Measurements from ENCODE around the gene NDUFA3. TPM values are rescaled to one million over a fixed set of nuclear protein-coding genes. Genes with fewer than 3 reads are reported as not detected.

NDUFA3 gene
- total and polyA plus RNA-seq, 10 of the 15 experiments (the other 5 are each of a cell fraction or from before 2014, with no cell fraction given), result 40.0 to 335 (median 153) TPM

DNA sequence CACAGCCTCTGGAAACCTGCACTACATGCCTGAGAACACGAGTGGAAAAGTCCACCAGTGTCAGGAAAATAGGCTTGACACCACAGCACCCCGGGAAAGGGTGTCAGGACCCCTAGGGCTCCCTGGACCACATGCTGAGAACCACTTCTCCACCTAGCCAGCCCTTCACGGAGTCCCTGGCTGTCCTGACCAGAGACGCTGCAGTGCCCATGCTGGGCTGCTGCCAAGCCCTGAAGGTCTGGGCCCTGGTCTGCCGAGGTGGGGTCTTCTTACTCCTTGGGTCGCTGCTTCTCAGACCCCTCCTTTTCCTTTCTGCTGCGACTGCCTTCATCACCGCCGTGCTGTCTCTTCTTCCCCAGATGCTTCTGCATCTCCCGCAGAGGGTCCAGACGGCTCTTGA, 53.8 kb downstream of the NDUFA3 start:
- DNase-seq (ENCODE audit: low read depth, low spot score) (no peak), ATAC-seq (no peak), FAIRE-seq (no peak)
- intact Hi-C loops (cut with micrococcal nuclease; ENCODE audit: unreplicated experiment), result no loop called here
- Histone ChIP-seq H3K9ac (ENCODE audit: control insufficient read depth, insufficient read depth, low read length) (no peak overlapping the region), H3K36me3 (ENCODE audit: control insufficient read depth in 2 of 2, insufficient read depth in 2 of 2, low read length in 1 of 2) (peaks cover 21 to 22% of the 10 kb centered on the region in 2 experiments; a peak in 3 of 4 replicates), H4K20me1 (ENCODE audit: control insufficient read depth, insufficient read depth) (no peaks in the 10 kb centered on the region), H3K4me2 (ENCODE audit: control insufficient read depth, insufficient read depth) (no peak overlapping the region), H3K27ac (ENCODE audit: control insufficient read depth, insufficient read depth) (no peak overlapping the region), H3K79me2 (ENCODE audit: control insufficient read depth, insufficient read depth, low read length) (peaks cover 8% of the 10 kb centered on the region), H3K27me3 (replicated peaks in 1 of 2; ENCODE audit: control insufficient read depth in 2 of 2, insufficient read depth in 2 of 2, low read length in 1 of 2) (no peaks in the 10 kb centered on the region), H3K9me3 (replicated peaks; ENCODE audit: control insufficient read depth, insufficient read depth, low read length) (no peaks in the 10 kb centered on the region), H3K4me1 (ENCODE audit: control insufficient read depth, insufficient read depth, low read length) (peaks cover 4% of the 10 kb centered on the region; the same call in 1 of the 2 replicates), H3K4me3 (no peak overlapping the region), H2AFZ (ENCODE audit: control insufficient read depth, low read depth, low read length) (no peak overlapping the region)
- 95% methylated on average over 11 of the region's 11 CpGs for WGBS (ENCODE audit: insufficient coverage, insufficient replicate concordance, low lambda C conversion rate, missing lambda C conversion rate)
- in situ Hi-C loops (cut with MboI), result no loop called here
- ChIA-PET RAD21 (ENCODE audit: unreplicated experiment) (no interaction called here), SMC1A (ENCODE audit: uncharacterized antibody, unreplicated experiment) (interaction anchor here (1.0 kb wide), 1 partner anchor 20 kb away, joined by 3 read pairs; no protein-coding TSS in a partner anchor), POLR2A (no interaction called here), CTCF (no interaction called here)
- no TSS peak for BruUV-seq (replicated peaks)
- TF ChIP-seq POLR2A (IDR thresholded peaks at IDR 0.05; ENCODE audit: low read depth, low read length) (peak; percentile 47; the same call in 1 of the 2 replicates), E4F1 (IDR thresholded peaks at IDR 0.05; ENCODE audit: borderline replicate concordance, partially characterized antibody) (no peak)

DNA sequence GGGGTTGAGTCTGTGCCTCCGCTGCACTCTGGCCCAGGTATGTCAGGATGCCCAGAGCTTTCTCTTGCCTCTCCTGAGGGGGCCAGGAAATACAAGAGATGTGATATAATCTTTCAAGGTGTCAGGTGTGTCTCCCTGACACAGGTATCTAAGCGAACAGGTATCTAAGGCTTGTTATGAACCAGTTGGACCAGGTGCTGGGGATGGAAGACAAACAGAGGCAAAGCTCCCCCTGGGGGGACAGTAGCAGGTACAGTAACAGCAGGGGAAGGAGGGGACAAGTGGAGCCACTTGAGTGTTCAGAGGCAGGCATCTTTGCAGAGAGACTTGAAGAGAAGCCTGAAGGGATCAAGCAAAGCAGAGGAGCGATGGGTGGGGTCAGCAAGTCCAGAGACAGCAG, 54.3 kb downstream of the NDUFA3 start:
- FAIRE-seq, result no peak
- Histone ChIP-seq H4K20me1 (ENCODE audit: control insufficient read depth, insufficient read depth) (no peaks in the 10 kb centered on the region), H3K9ac (ENCODE audit: control insufficient read depth, insufficient read depth, low read length) (no peak overlapping the region), H3K9me3 (replicated peaks; ENCODE audit: control insufficient read depth, insufficient read depth, low read length) (no peaks in the 10 kb centered on the region), H3K4me2 (ENCODE audit: control insufficient read depth, insufficient read depth) (no peak overlapping the region), H3K36me3 (ENCODE audit: control insufficient read depth in 2 of 2, insufficient read depth in 2 of 2, low read length in 1 of 2) (peaks cover 17 to 22% of the 10 kb centered on the region in 2 experiments; a peak in 3 of 4 replicates), H3K27me3 (replicated peaks in 1 of 2; ENCODE audit: control insufficient read depth in 2 of 2, insufficient read depth in 2 of 2, low read length in 1 of 2) (no peaks in the 10 kb centered on the region), H3K27ac (ENCODE audit: control insufficient read depth, insufficient read depth) (no peak overlapping the region), H2AFZ (ENCODE audit: control insufficient read depth, low read depth, low read length) (no peak overlapping the region), H3K4me3 (no peak overlapping the region), H3K4me1 (ENCODE audit: control insufficient read depth, insufficient read depth, low read length) (peaks cover 4% of the 10 kb centered on the region; the same call in 1 of the 2 replicates), H3K79me2 (ENCODE audit: control insufficient read depth, insufficient read depth, low read length) (peaks cover 8% of the 10 kb centered on the region)
- no peak for TF ChIP-seq ZBED1 (IDR thresholded peaks at IDR 0.05; ENCODE audit: borderline replicate concordance)
- no peak for TF ChIP-seq TCF7 (IDR thresholded peaks at IDR 0.05; ENCODE audit: borderline replicate concordance)
- no peak for TF ChIP-seq ZNF207 (IDR thresholded peaks at IDR 0.05; ENCODE audit: borderline replicate concordance)
- TF ChIP-seq RBBP5 (conservative IDR thresholded peaks at IDR 0.05), result no peak
- TF ChIP-seq POLR2A (IDR thresholded peaks at IDR 0.05; ENCODE audit: low read depth, low read length), result 0 out of 2 replicates have a peak, but pooled peaks have one; percentile 24
- no peak for DNase-seq (ENCODE audit: low read depth, low spot score)
- in situ Hi-C loops (cut with MboI), result no loop called here
- no TSS peak for BruUV-seq (replicated peaks)
- WGBS (ENCODE audit: insufficient coverage, insufficient replicate concordance, low lambda C conversion rate, missing lambda C conversion rate), result 96% methylated on average over 3 of the region's 3 CpGs
- CTCF ChIA-PET, result interaction anchor here (1.1 to 1.9 kb wide), 2 partner anchors 33 to 109 kb away, joined by 3 to 6 read pairs; partner anchors contain the start of gene MBOAT7
- SMC1A ChIA-PET (ENCODE audit: uncharacterized antibody, unreplicated experiment), result no interaction called here
- POLR2A ChIA-PET, result interaction anchor here (4.0 kb wide), 1 partner anchor 19 kb away, joined by 30 read pairs; the partner anchor contains the start of gene CNOT3
- intact Hi-C loops (cut with micrococcal nuclease; ENCODE audit: unreplicated experiment), result no loop called here
- no peak for ATAC-seq
- RAD21 ChIA-PET (ENCODE audit: unreplicated experiment), result no interaction called here

Other genes starting within 250 kb of the NDUFA3 start
Only the 7 nearest of the 22 such genes appear.
- not detected in 2 replicates for gene VSTM1, start 39.0 kb upstream of the NDUFA3 start, total RNA-seq (2014; rRNA removed)
- not detected in 2 replicates for gene VSTM1, start 39.0 kb upstream of the NDUFA3 start, total RNA-seq (2014; rRNA removed; fragmentation: Illumina TruSeq; extraction: Trizol)
- gene VSTM1, start 39.0 kb upstream of the NDUFA3 start, total RNA-seq (2021), result not detected in 2 replicates
- not detected in 2 replicates for gene VSTM1, start 39.0 kb upstream of the NDUFA3 start, polyA plus RNA-seq (2011; rRNA removed)
- gene VSTM1, start 39.0 kb upstream of the NDUFA3 start, polyA plus RNA-seq (2014; fragmentation: Illumina TruSeq; extraction: Trizol), result not detected in 2 replicates
- not detected for gene VSTM1, start 39.0 kb upstream of the NDUFA3 start, polyA plus RNA-seq (2014; fragmentation: Nextera tagmentation; extraction: Ambion mirVana)
- not detected in 2 replicates for gene VSTM1, start 39.0 kb upstream of the NDUFA3 start, polyA plus RNA-seq (2014; rRNA removed)
- not detected for gene VSTM1, start 39.0 kb upstream of the NDUFA3 start, polyA plus RNA-seq (2016; fragmentation: Nextera tagmentation; extraction: Ambion mirVana)
- gene TARM1, start 21.5 kb upstream of the NDUFA3 start, total RNA-seq (2014; rRNA removed), result not detected in 2 replicates
- gene TARM1, start 21.5 kb upstream of the NDUFA3 start, total RNA-seq (2014; rRNA removed; fragmentation: Illumina TruSeq; extraction: Trizol), result not detected in 2 replicates
- gene TARM1, start 21.5 kb upstream of the NDUFA3 start, total RNA-seq (2021), result not detected in 2 replicates
- gene TARM1, start 21.5 kb upstream of the NDUFA3 start, polyA plus RNA-seq (2011; rRNA removed), result not detected in 2 replicates
- not detected in 2 replicates for gene TARM1, start 21.5 kb upstream of the NDUFA3 start, polyA plus RNA-seq (2014; fragmentation: Illumina TruSeq; extraction: Trizol)
- gene TARM1, start 21.5 kb upstream of the NDUFA3 start, polyA plus RNA-seq (2014; fragmentation: Nextera tagmentation; extraction: Ambion mirVana), result not detected
- not detected in 2 replicates for gene TARM1, start 21.5 kb upstream of the NDUFA3 start, polyA plus RNA-seq (2014; rRNA removed)
- not detected for gene TARM1, start 21.5 kb upstream of the NDUFA3 start, polyA plus RNA-seq (2016; fragmentation: Nextera tagmentation; extraction: Ambion mirVana)
- 0.11 TPM in 1 of 2 replicates, not detected in the other for gene OSCAR, start 2.1 kb upstream of the NDUFA3 start, total RNA-seq (2014; rRNA removed)
- not detected in 2 replicates for gene OSCAR, start 2.1 kb upstream of the NDUFA3 start, total RNA-seq (2014; rRNA removed; fragmentation: Illumina TruSeq; extraction: Trizol)
- 0.13 TPM in 1 of 2 replicates, not detected in the other for gene OSCAR, start 2.1 kb upstream of the NDUFA3 start, total RNA-seq (2021)
- gene OSCAR, start 2.1 kb upstream of the NDUFA3 start, polyA plus RNA-seq (2011; rRNA removed), result 0.04 and 0.10 TPM in 2 replicates
- gene OSCAR, start 2.1 kb upstream of the NDUFA3 start, polyA plus RNA-seq (2014; fragmentation: Illumina TruSeq; extraction: Trizol), result not detected in 2 replicates
- not detected for gene OSCAR, start 2.1 kb upstream of the NDUFA3 start, polyA plus RNA-seq (2014; fragmentation: Nextera tagmentation; extraction: Ambion mirVana)
- gene OSCAR, start 2.1 kb upstream of the NDUFA3 start, polyA plus RNA-seq (2014; rRNA removed), result 0.24 and 0.27 TPM in 2 replicates
- under 1 TPM in 1 of 2 experiments, not detected in 1; 0.08 TPM for gene OSCAR, start 2.1 kb upstream of the NDUFA3 start, polyA plus RNA-seq (2016; fragmentation: Nextera tagmentation; extraction: Ambion mirVana)
- gene TFPT, start 12.8 kb downstream of the NDUFA3 start, total RNA-seq (2014; rRNA removed), result 27.9 and 35.2 TPM in 2 replicates
- 22.8 and 23.2 TPM in 2 replicates for gene TFPT, start 12.8 kb downstream of the NDUFA3 start, total RNA-seq (2014; rRNA removed; fragmentation: Illumina TruSeq; extraction: Trizol)
- 31.4 and 34.5 TPM in 2 replicates for gene TFPT, start 12.8 kb downstream of the NDUFA3 start, total RNA-seq (2021)
- 10.4 and 16.8 TPM in 2 replicates for gene TFPT, start 12.8 kb downstream of the NDUFA3 start, polyA plus RNA-seq (2011; rRNA removed)
- gene TFPT, start 12.8 kb downstream of the NDUFA3 start, polyA plus RNA-seq (2014; fragmentation: Illumina TruSeq; extraction: Trizol), result 2.4 and 11.3 TPM in 2 replicates
- gene TFPT, start 12.8 kb downstream of the NDUFA3 start, polyA plus RNA-seq (2014; fragmentation: Nextera tagmentation; extraction: Ambion mirVana), result 10 to 100 TPM in 1 of 2 experiments, 1 to 10 TPM in 1; 1.7 to 10.9 TPM
- 36.1 and 40.6 TPM in 2 replicates for gene TFPT, start 12.8 kb downstream of the NDUFA3 start, polyA plus RNA-seq (2014; rRNA removed)
- 10 to 100 TPM; 37.3 to 40.2 TPM for gene TFPT, start 12.8 kb downstream of the NDUFA3 start, polyA plus RNA-seq (2016; fragmentation: Nextera tagmentation; extraction: Ambion mirVana)
- gene PRPF31, start 12.9 kb downstream of the NDUFA3 start, total RNA-seq (2014; rRNA removed), result 68.8 and 77.7 TPM in 2 replicates
- gene PRPF31, start 12.9 kb downstream of the NDUFA3 start, total RNA-seq (2014; rRNA removed; fragmentation: Illumina TruSeq; extraction: Trizol), result 51.9 and 58.4 TPM in 2 replicates
- gene PRPF31, start 12.9 kb downstream of the NDUFA3 start, total RNA-seq (2021), result 82.9 and 88.0 TPM in 2 replicates
- gene PRPF31, start 12.9 kb downstream of the NDUFA3 start, polyA plus RNA-seq (2011; rRNA removed), result 33.1 and 43.4 TPM in 2 replicates
- gene PRPF31, start 12.9 kb downstream of the NDUFA3 start, polyA plus RNA-seq (2014; fragmentation: Illumina TruSeq; extraction: Trizol), result 55.5 and 66.4 TPM in 2 replicates
- 1 to 10 TPM; 2.7 to 9.8 TPM for gene PRPF31, start 12.9 kb downstream of the NDUFA3 start, polyA plus RNA-seq (2014; fragmentation: Nextera tagmentation; extraction: Ambion mirVana)
- 73.1 and 90.9 TPM in 2 replicates for gene PRPF31, start 12.9 kb downstream of the NDUFA3 start, polyA plus RNA-seq (2014; rRNA removed)
- 100 to 1,000 TPM; 153 to 170 TPM for gene PRPF31, start 12.9 kb downstream of the NDUFA3 start, polyA plus RNA-seq (2016; fragmentation: Nextera tagmentation; extraction: Ambion mirVana)
- 6.7 and 9.1 TPM in 2 replicates for gene CNOT3, start 34.9 kb downstream of the NDUFA3 start, total RNA-seq (2014; rRNA removed)
- 7.1 and 7.6 TPM in 2 replicates for gene CNOT3, start 34.9 kb downstream of the NDUFA3 start, total RNA-seq (2014; rRNA removed; fragmentation: Illumina TruSeq; extraction: Trizol)
- 44.9 and 55.6 TPM in 2 replicates for gene CNOT3, start 34.9 kb downstream of the NDUFA3 start, total RNA-seq (2021)
- 5.8 and 5.9 TPM in 2 replicates for gene CNOT3, start 34.9 kb downstream of the NDUFA3 start, polyA plus RNA-seq (2011; rRNA removed)
- gene CNOT3, start 34.9 kb downstream of the NDUFA3 start, polyA plus RNA-seq (2014; fragmentation: Illumina TruSeq; extraction: Trizol), result 33.3 and 45.1 TPM in 2 replicates
- gene CNOT3, start 34.9 kb downstream of the NDUFA3 start, polyA plus RNA-seq (2014; fragmentation: Nextera tagmentation; extraction: Ambion mirVana), result under 1 TPM; 0.14 to 0.62 TPM
- gene CNOT3, start 34.9 kb downstream of the NDUFA3 start, polyA plus RNA-seq (2014; rRNA removed), result 18.8 and 21.0 TPM in 2 replicates
- 10 to 100 TPM; 29.7 to 32.8 TPM for gene CNOT3, start 34.9 kb downstream of the NDUFA3 start, polyA plus RNA-seq (2016; fragmentation: Nextera tagmentation; extraction: Ambion mirVana)
- gene LENG1, start 56.9 kb downstream of the NDUFA3 start, total RNA-seq (2014; rRNA removed), result 6.5 and 7.7 TPM in 2 replicates
- 6.0 and 6.4 TPM in 2 replicates for gene LENG1, start 56.9 kb downstream of the NDUFA3 start, total RNA-seq (2014; rRNA removed; fragmentation: Illumina TruSeq; extraction: Trizol)
- gene LENG1, start 56.9 kb downstream of the NDUFA3 start, total RNA-seq (2021), result 5.1 and 5.5 TPM in 2 replicates
- 2.4 and 3.0 TPM in 2 replicates for gene LENG1, start 56.9 kb downstream of the NDUFA3 start, polyA plus RNA-seq (2011; rRNA removed)
- 1.1 and 5.3 TPM in 2 replicates for gene LENG1, start 56.9 kb downstream of the NDUFA3 start, polyA plus RNA-seq (2014; fragmentation: Illumina TruSeq; extraction: Trizol)
- 1 to 10 TPM in 1 of 2 experiments, under 1 TPM in 1; 0.21 to 1.1 TPM for gene LENG1, start 56.9 kb downstream of the NDUFA3 start, polyA plus RNA-seq (2014; fragmentation: Nextera tagmentation; extraction: Ambion mirVana)
- 7.0 and 7.8 TPM in 2 replicates for gene LENG1, start 56.9 kb downstream of the NDUFA3 start, polyA plus RNA-seq (2014; rRNA removed)
- gene LENG1, start 56.9 kb downstream of the NDUFA3 start, polyA plus RNA-seq (2016; fragmentation: Nextera tagmentation; extraction: Ambion mirVana), result 10 to 100 TPM; 10.7 to 10.8 TPM